ENCODE results near the gene NAA40.
"Not testable (repeated sequence)": the region's sequence is repeated elsewhere in the genome, so short reads cannot be mapped to it uniquely, and the experiment has no call there.

The NAA40 gene

GRCh38 chr11:63939397-63939891, 642 bp downstream of the NAA40 start:
- no peak for DNase-seq (ENCODE audit: low read depth)

DNA sequence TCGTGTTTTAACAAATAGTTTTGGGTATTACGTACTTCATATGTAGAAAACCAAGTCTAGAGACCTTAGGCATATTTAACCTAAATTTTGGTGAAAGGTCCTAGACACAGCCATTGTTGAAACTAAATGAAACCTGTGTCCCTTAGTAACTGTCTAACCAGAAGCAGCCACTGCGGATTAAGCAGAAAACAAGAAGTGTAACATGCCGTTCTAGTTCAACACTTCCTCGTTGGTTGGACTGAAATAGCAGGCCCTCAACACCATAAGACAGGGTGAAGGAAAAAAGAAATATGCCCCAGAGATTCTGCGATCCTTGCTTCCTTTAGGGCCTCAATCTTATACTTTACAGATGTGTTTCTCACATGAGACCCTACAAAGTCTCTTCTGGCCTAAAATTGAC, 2.0 kb downstream of the NAA40 start:
- no peak for DNase-seq (ENCODE audit: low read depth)

GRCh38 chr11:63941901-63942300, 3.1 kb downstream of the NAA40 start:
- DNase-seq (ENCODE audit: low read depth) = no peak

DNA sequence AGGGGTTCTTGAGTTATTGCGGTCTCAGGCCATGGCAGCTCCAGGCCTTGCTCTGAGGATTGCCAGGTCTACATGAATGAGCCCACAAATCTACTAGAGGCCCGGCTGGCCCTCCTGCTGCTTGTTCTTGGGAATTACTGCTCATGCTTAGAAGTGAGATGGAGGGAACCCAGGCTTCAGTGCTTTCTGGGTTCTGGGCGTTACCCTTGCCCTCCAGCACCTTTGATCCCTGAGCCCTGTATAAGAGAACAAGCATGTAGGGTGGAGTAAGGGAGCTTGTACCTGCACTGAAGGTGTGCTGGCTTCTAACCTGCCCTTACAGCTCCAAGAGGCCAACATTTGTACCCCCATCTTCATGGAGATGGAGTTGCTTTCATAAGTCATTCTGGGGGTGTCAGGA, 4.0 kb downstream of the NAA40 start:
- DNase-seq (ENCODE audit: low read depth) = no peak

DNA sequence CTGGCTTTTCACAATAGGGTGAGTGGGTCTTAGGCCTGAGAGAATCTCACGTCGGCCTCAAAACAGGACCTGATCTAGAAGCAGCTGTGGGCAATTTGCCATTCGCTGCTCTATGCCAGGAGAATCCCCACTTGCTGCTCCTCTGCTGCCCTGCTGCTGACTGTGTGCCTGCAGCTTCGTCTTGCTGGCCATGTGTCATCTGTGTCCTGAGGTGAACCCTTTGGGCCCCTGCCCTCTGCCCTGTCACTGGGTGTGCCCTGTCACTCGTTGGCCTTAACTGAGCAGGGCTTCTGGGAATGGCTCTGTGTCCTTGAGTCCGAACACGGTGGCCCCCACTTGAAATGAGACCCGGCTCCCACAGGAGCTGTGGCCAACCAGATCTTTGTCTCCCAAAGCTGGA, 6.2 kb downstream of the NAA40 start:
- no peak for DNase-seq (ENCODE audit: low read depth)

- peak; percentile 45 for DNase-seq (ENCODE audit: low read depth)
Observed at GRCh38 chr11:63945477-63946163, 6.8 kb downstream of the NAA40 start.

- no peak for DNase-seq (ENCODE audit: low read depth)
Observed at GRCh38 chr11:63951779-63952536, 13.2 kb downstream of the NAA40 start.

- DNase-seq (ENCODE audit: low read depth) = no peak
Observed at GRCh38 chr11:63952570-63952969, 13.8 kb downstream of the NAA40 start.

- DNase-seq (ENCODE audit: low read depth) = no peak
Observed at GRCh38 chr11:63958008-63958407, 19.2 kb downstream of the NAA40 start.

- peak; percentile 45 for DNase-seq (ENCODE audit: low read depth)
Observed at GRCh38 chr11:63961608-63962412, 23.0 kb downstream of the NAA40 start.

GRCh38 chr11:63963895-63964294, 25.1 kb downstream of the NAA40 start:
- not testable (repeated sequence) for DNase-seq (ENCODE audit: low read depth)

DNA sequence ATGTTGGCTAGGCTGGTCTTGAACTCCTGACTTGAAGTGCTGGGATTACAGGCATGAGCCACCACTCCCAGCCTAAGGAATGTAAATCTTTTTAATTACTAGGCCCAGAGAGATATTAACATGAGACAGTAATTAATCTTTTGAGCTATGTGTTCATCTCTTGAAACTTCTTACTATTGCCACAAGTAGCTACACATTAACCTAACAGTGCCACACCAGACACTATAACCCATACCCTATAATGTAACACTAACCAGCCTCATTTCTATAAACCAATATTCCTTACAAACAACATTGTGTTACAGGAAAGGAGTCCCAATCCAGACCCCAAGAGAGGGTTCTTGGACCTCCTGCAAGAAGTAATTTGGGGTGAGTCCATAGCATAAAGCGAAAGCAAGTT, 27.6 kb downstream of the NAA40 start:
- no peak for DNase-seq (ENCODE audit: low read depth)

DNA sequence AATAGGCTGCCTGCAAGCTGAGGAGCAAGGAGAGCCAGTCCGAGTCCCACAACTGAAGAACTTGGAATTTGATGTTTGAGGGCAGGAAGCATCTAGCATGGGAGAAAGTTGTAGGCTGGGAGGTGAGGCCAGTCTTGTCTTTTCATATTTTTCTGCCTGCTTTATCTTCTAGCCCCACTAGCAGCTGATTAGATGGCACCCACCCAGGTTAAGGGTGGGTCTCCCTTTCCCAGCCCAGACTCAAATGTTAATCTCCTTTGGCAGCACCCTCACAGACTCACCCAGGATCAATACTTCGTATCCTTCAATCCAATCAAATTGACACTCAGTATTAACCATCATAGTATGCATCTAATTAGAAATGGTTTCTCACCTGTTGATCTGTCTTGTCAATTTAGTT, 30.7 kb downstream of the NAA40 start:
- DNase-seq (ENCODE audit: low read depth) = no peak

DNA sequence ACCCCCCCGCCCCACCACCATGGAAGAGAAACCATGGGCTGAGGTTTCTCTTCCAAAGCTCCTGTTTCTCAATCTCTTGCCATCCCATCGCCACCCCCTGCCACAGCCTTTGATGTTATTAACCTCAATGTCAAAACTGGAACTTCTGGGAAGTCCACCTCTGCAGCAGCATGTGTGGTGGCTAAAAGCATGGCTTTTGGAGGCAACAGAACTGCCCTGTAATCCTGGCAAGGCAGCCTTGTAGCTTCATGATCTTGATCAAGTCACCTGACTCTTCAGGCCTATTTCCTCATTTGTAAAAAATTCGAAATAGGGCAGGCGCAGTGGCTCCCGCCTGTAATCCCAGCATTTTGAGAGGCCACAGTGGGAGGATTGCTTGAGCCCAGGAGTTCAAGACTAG, 32.1 kb downstream of the NAA40 start:
- no peak for DNase-seq (ENCODE audit: low read depth)

DNA sequence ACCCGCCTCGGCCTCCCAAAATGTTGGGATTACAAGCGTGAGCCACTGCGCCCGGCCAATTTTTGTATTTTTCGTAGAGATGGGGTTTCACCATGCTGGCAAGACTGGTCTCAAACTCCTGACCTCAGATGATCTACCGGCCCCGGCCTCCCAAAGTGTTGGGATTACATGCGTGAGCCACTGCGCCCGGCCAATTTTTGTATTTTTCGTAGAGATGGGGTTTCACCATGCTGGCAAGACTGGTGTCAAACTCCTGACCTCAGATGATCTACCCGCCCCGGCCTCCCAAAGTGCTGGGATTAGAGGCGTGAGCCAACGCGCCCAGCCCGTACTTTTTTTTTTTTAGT, 35.1 kb downstream of the NAA40 start:
- not testable (repeated sequence) for DNase-seq (ENCODE audit: low read depth)

- DNase-seq (ENCODE audit: low read depth) = peak; percentile 100
Observed at GRCh38 chr11:63974259-63975143, 35.7 kb downstream of the NAA40 start, which contains the start of gene COX8A. Gene COX8A (plus strand): TSS chr11:63974620. CDS start chr11:63974681, 61 bp downstream.

GRCh38 chr11:63978551-63979239, 39.9 kb downstream of the NAA40 start:
- no peak for DNase-seq (ENCODE audit: low read depth)

GRCh38 chr11:63979426-63979825, 40.6 kb downstream of the NAA40 start:
- DNase-seq (ENCODE audit: low read depth) = no peak

DNA sequence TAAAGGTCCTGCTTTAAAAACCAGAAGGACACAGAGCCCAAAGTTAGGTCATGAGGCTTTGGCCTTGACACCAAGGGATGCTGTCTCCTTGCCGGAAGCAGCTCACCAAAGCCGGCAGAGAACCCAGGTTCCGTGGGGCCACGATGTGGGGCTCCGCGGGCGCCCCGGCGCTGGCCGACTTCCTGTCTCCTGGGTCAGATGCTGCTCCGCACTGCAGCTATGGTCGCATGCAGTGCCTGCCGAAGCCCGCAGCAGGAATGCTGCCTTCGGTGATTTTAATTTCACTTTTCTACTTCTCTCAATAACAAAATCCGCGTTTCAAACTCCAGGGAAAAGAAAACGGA, 47.0 kb downstream of the NAA40 start:
- no peak for DNase-seq (ENCODE audit: low read depth)

- DNase-seq (ENCODE audit: low read depth) = peak; percentile 84
Observed at GRCh38 chr11:63986156-63986931, 47.5 kb downstream of the NAA40 start, which contains the start of gene OTUB1. Gene OTUB1 (plus strand): TSS chr11:63986438. CDS start chr11:63986457, 19 bp downstream.
